ENCODE results near the gene NFKB2.
A peak's percentile ranks its signal among the peaks of the same experiment; 100 is the strongest.

NFKB2 gene

GRCh38 chr10:102394801-102395399, 605 bp upstream of the NFKB2 start:
- peak; percentile 75 to 76 for DNase-seq

GRCh38 chr10:102396317-102396650, 779 bp downstream of the NFKB2 start:
- DNase-seq, result peak in 1 of 2 donors; percentile 32

DNA sequence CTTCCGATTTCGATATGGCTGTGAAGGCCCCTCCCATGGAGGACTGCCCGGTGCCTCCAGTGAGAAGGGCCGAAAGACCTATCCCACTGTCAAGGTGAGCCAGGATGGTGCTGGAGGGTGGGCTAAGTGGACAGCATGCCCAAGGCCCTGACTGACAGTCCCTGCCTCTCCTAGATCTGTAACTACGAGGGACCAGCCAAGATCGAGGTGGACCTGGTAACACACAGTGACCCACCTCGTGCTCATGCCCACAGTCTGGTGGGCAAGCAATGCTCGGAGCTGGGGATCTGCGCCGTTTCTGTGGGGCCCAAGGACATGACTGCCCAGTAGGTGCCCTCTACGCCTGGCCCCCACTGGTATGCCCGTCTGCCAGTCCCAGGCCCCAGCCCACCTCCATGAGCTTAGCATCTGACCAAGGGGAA, 1.2 kb downstream of the NFKB2 start:
- DNase-seq, result no peak

GRCh38 chr10:102397222-102398171, 2.0 kb downstream of the NFKB2 start:
- peak in 1 of 2 donors; percentile 13 for DNase-seq

DNA sequence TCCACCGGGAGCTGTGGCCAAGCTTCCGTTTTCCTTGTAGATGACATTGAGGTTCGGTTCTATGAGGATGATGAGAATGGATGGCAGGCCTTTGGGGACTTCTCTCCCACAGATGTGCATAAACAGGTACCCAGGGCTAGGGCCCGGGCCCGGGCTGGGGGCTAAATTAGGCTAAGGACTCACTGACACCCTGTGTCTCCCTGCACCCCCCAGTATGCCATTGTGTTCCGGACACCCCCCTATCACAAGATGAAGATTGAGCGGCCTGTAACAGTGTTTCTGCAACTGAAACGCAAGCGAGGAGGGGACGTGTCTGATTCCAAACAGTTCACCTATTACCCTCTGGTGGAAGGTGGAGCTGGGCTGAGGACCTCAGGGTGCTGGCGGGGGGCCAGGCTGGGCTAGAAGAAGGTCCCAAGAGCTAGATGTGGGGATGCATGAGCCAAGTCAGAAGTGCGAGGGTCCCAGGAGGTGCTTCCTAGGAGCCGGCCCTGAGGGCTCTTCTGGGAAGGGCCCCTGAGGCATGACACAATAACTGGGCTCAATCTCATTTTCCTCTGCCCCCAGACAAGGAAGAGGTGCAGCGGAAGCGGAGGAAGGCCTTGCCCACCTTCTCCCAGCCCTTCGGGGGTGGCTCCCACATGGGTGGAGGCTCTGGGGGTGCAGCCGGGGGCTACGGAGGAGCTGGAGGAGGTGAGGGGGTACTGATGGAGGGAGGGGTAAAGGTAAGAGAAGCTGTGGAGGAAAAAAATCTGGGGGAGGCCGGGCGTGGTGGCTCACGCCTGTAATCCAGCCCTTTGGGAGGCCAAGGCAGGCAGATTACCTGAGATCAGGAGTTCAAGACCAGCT, 2.9 kb downstream of the NFKB2 start:
- DNase-seq, result peak in 1 of 2 donors; percentile 20

- peak; percentile 90 for DNase-seq
Measured at GRCh38 chr10:102399217-102400021, 3.9 kb downstream of the NFKB2 start.

- peak in 1 of 2 donors; percentile 10 for DNase-seq
Measured at GRCh38 chr10:102400076-102400475, 4.6 kb downstream of the NFKB2 start.

- no peak for DNase-seq
Measured at GRCh38 chr10:102400598-102401341, 5.3 kb downstream of the NFKB2 start.

- DNase-seq, result no peak
Measured at GRCh38 chr10:102401342-102401654, 5.8 kb downstream of the NFKB2 start.

GRCh38 chr10:102401735-102402511, 6.4 kb downstream of the NFKB2 start:
- no peak for DNase-seq

DNA sequence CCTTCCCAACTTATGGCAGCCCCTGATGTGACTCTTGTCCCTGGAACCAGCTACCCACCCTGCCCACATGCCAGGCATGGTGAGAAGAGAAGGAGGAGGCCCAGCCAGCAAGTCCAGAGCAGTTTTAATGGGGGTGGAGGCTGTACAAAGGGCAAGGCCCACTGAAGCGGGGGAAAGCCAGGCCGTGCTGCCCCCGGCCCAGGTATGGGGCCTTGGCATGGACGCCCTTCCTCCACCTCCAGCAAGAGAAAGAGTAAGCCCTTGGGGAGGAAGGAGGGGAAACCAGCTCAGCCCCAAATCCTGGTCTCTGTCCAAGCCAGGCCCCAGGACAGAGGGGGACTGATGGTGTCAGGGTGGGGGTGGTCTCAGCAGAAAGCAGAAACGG, 7.0 kb downstream of the NFKB2 start:
- no peak for DNase-seq

GRCh38 chr10:102403115-102403514, 7.6 kb downstream of the NFKB2 start:
- DNase-seq, result peak in 1 of 2 donors; percentile 22

DNA sequence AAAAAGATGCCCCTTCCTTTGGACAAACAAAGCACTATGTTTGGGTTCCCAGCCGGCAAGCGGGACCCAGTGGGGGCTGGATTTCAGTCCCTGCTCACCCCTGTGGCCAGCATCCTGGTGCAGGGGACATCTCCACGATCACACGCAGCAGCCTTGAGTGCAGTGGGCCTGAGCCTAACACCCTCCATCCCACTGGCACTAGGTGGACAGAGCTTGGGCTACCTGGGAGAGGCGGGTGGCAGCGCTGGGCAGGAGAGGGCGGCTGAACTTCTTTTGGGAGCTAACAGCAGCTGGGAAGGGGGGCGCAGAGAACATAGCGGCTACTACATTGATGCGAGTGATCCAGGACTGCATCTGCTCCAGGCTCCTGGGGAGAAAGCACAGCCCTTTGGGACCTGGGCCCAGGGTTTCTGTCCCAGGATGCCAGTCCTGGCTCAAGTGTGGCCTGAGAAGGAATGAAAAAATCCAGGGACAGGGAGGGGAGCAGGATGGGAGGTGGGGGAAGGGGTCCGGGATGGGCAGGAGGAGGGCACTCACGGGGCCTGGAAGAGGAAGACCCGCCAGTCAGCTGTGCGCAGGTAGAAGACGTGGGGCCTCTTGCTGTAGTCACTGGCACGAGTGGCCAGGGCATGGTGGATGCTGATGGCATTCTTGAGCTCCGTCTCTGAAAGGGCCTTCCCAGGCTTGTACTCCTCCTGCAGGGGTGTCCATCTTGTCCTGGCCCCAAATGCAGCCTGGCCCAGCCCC, 9.0 kb downstream of the NFKB2 start:
- peak; percentile 41 to 45 for DNase-seq

DNA sequence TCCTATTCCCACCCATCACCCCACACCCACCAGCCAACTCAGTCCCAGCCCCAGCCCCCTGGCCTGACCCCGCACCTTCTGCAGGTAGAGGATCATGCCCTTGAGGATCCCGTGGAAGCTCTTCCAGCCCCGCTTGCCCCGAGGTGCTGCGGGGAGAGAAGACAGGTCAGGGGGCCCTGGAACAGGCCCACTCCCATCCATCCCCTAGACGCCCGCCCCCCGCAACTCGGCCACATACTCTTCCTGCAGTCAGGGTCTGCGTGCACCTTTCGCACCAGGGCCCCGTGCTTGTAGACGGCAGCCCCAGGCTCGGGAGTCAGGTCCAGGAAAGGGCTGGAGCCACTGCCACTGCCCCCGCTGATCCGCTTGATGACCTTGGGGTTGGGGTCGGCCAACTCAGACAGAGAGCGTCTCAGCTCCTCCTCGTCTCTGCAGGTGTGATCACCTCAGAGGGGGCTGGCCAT, 9.6 kb downstream of the NFKB2 start:
- peak in 1 of 2 donors; percentile 34 for DNase-seq

DNA sequence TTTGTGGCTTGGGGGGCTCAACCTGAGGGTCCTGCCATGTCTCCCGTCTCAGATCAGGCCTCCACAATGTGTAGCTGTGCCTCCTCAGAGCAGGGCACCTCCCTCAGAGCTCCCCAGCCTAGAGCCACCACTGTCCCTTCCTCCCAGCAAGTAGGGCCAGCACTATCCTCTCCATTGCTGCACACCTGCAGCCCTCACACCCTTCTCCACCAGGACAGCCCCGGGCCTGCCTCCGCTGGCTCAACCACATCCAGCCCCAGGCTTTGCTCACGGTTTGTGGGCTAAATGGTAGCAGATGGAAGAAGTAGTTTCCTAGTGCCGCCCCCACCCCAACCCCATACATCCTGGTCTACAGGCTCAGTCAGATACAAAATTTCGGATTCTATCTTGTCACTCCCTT, 10.1 kb downstream of the NFKB2 start:
- peak in 1 of 2 donors; percentile 42 for DNase-seq

- peak in 1 of 2 donors; percentile 19 for DNase-seq
Measured at GRCh38 chr10:102406815-102407214, 11.3 kb downstream of the NFKB2 start.

DNA sequence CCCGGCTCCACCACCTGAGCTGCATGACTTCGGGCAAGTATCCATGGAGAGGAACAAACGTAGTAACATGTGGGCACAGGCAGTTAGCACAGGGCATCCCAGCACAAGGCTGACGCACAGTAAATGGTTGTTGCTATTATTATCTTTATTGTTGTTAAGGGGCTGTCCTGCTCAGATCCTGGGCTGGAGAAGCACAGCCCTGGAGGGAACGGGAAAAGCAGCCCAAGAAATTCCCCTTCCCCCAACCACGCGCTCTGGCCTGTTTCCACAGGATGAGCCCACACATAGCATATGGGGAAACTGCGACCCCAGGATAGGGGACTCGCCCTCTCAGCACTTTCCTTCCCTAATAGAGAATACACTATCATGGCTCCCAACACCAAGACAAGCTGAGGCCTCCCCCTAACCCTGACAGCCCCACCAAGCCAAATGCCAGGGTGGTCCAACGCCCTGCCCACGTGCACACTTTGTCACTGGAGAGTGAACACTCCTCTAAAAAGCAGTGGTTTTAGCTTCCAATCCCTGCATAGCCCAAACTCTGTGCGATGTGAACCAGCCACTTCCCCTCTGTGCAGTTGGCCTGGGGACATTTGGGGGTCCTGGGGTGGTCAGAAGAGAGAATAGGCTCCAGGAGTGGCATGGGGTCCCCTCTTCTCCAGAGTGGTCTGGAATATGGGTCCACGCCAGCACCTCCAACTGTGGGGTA, 12.1 kb downstream of the NFKB2 start:
- DNase-seq, result peak in 1 of 2 donors; percentile 11

GRCh38 chr10:102408131-102408727, 12.7 kb downstream of the NFKB2 start:
- DNase-seq, result peak in 1 of 2 donors; percentile 24
